Measurements from ENCODE around the gene ZEB1. TPM values are rescaled to one million over a fixed set of nuclear protein-coding genes. Genes with fewer than 3 reads are reported as not detected.

ZEB1 gene
- total and polyA plus RNA-seq, 2 of the 4 experiments (the other 2 are of a cell fraction): 23.7 to 108 TPM

GRCh38 chr10:31468536-31468859, 149.5 kb downstream of the ZEB1 start (continued):
- TF ChIP-seq USF2 (IDR thresholded peaks at IDR 0.05; ENCODE audit: low read depth, low read length) (no peak), FOS (IDR thresholded peaks at IDR 0.05; ENCODE audit: low read depth, low read length) (no peak)

GRCh38 chr10:31475519-31475918, 156.5 kb downstream of the ZEB1 start:
- BruUV-seq (replicated peaks): no TSS peak

More at GRCh38 chr10:31475519-31475918, 156.5 kb downstream of the ZEB1 start:
- H4K91ac ChIP-seq (ENCODE audit: insufficient read depth, low read depth, low read length): no peak overlapping the region
- H4K20me1 ChIP-seq (ENCODE audit: insufficient read depth, low read length): no peaks in the 10 kb centered on the region
- no peak overlapping the region for H3K27ac ChIP-seq (ENCODE audit: insufficient read depth, low read length)
- dilution Hi-C loops (cut with HindIII; ENCODE audit: low sequenced_read_pairs, unreplicated experiment) (no loop called here), intact Hi-C loops (cut with micrococcal nuclease) (no loop called here), in situ Hi-C loops (cut with MboI; ENCODE audit: low sequenced_read_pairs) (no loop called here)
- no peak overlapping the region for H3K56ac ChIP-seq (ENCODE audit: extremely low read depth, insufficient read depth, low read length)
- H2BK5ac ChIP-seq (ENCODE audit: low read depth, low read length, poor library complexity, severe bottlenecking): no peak overlapping the region
- TF ChIP-seq RCOR1 (IDR thresholded peaks at IDR 0.05; ENCODE audit: insufficient replicate concordance, low read length): no peak
- no peak for TF ChIP-seq CHD1 (IDR thresholded peaks at IDR 0.05; ENCODE audit: low read depth, low read length)
- no peak for TF ChIP-seq USF2 (IDR thresholded peaks at IDR 0.05; ENCODE audit: low read depth, low read length)
- TF ChIP-seq MXI1 (IDR thresholded peaks at IDR 0.05; ENCODE audit: borderline replicate concordance, low read depth, low read length): no peak
- no peak for TF ChIP-seq POLR2A (IDR thresholded peaks at IDR 0.05; ENCODE audit: low read depth, low read length)
- no peak for TF ChIP-seq MAFK (IDR thresholded peaks at IDR 0.05; ENCODE audit: low read depth, low read length)
- no peak for TF ChIP-seq BHLHE40 (IDR thresholded peaks at IDR 0.05; ENCODE audit: low read depth, low read length)
- no peak for TF ChIP-seq SMC3 (IDR thresholded peaks at IDR 0.05; ENCODE audit: low read depth, low read length)
- DNase-seq (no peak), ATAC-seq (ENCODE audit: low read depth) (no peak)
- H2BK120ac ChIP-seq (ENCODE audit: low read depth, low read length): no peak overlapping the region
- H3K23ac ChIP-seq (ENCODE audit: low read depth, low read length): no peak overlapping the region
- no peaks in the 10 kb centered on the region for H3K9me1 ChIP-seq (ENCODE audit: insufficient read depth, low read length)
- H3K14ac ChIP-seq (replicated peaks; ENCODE audit: low read depth, low read length): no peak overlapping the region
- H2AFZ ChIP-seq (replicated peaks; ENCODE audit: low read length, poor library complexity): no peak overlapping the region
- peaks cover 3% of the 10 kb centered on the region; the same call in 1 of the 2 replicates for H3K9me3 ChIP-seq (ENCODE audit: control insufficient read depth, insufficient read depth, low read length)
- no peak overlapping the region for H2AK9ac ChIP-seq (replicated peaks; ENCODE audit: low read depth, low read length, poor library complexity)
- no peak overlapping the region for H3K18ac ChIP-seq (ENCODE audit: low read depth, low read length)
- no peak overlapping the region for H3K9ac ChIP-seq (ENCODE audit: low read depth, low read length)
- H3K79me1 ChIP-seq (ENCODE audit: low read depth in 1 of 2, low read length in 2 of 2): peaks cover 3 to 5% of the 10 kb centered on the region in 2 experiments; a peak in 1 of 4 replicates
- no peak overlapping the region for H2AK5ac ChIP-seq (ENCODE audit: low read depth, low read length)
- H2BK20ac ChIP-seq (ENCODE audit: low read depth, low read length): no peak overlapping the region
- H3K4ac ChIP-seq (ENCODE audit: low read depth, low read length): no peak overlapping the region
- H3K4me1 ChIP-seq (ENCODE audit: control insufficient read depth, insufficient read depth, low read length): no peaks in the 10 kb centered on the region
- no peak overlapping the region for H3K4me2 ChIP-seq (ENCODE audit: low read depth, low read length)
- no peak overlapping the region for H2BK15ac ChIP-seq (ENCODE audit: low read depth, low read length)
- no peaks in the 10 kb centered on the region for H3K27me3 ChIP-seq (ENCODE audit: control insufficient read depth, insufficient read depth, low read length)
- POLR2A ChIA-PET (ENCODE audit: unreplicated experiment): no interaction called here
- H4K5ac ChIP-seq (ENCODE audit: low read depth, low read length): no peak overlapping the region
- H3K4me3 ChIP-seq (ENCODE audit: insufficient read depth, low read depth, low read length): no peak overlapping the region
- no peak overlapping the region for H4K8ac ChIP-seq (ENCODE audit: low read depth in 2 of 2, low read length in 2 of 2)
- CTCF ChIA-PET: no interaction called here
- no peaks in the 10 kb centered on the region for H3K36me3 ChIP-seq (ENCODE audit: control insufficient read depth, insufficient read depth, low read length)
